Hematopoietic multipotent progenitor cell treated with erythropoietin and hydrocortisone succinate and interleukin-3 and kit ligand, for 17 days (in vitro differentiated cells): ENCODE data around the gene DISP3.

ENCODE experiments used
- DNase-seq: peaks from one replicate; pipeline ENCODE4 v3.0.0-alpha.2; 2015; ENCODE audit warnings: low spot score

DISP3 gene

GRCh38 chr1:11514366-11514765 is 35.4 kb downstream of the DISP3 start:
- no peak for DNase-seq

- no peak for DNase-seq
Measured at GRCh38 chr1:11515368-11516300, 36.7 kb downstream of the DISP3 start.

- no peak for DNase-seq
Measured at GRCh38 chr1:11516961-11517635, 38.1 kb downstream of the DISP3 start.

GRCh38 chr1:11518016-11518701 is 39.2 kb downstream of the DISP3 start:
- DNase-seq, result no peak

- no peak for DNase-seq
Measured at GRCh38 chr1:11518791-11519628, 40.1 kb downstream of the DISP3 start.

- DNase-seq, result no peak
Measured at GRCh38 chr1:11519629-11520031, 40.7 kb downstream of the DISP3 start.

GRCh38 chr1:11520531-11521233 is 41.7 kb downstream of the DISP3 start:
- no peak for DNase-seq

GRCh38 chr1:11521582-11522399 is 42.8 kb downstream of the DISP3 start:
- no peak for DNase-seq

GRCh38 chr1:11522400-11523235 is 43.7 kb downstream of the DISP3 start:
- no peak for DNase-seq

DNA sequence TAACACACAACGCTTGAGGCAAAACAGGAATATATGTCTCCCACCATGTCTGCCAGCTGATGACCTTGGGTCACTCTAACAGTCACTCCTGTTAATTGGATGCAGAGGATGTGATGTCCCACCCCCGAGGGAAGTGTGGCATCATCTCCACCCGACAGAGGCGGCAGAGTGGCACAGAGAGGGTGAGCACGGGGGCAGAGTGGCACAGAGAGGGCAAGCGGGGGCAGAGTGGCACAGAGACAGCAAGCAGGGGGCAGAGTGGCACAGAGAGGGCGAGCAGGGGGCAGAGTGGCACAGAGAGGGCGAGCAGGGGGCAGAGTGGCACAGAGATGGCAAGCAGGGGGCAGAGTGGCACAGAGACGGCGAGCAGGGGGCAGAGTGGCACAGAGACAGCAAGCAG is 44.3 kb downstream of the DISP3 start:
- DNase-seq, result no peak

DNA sequence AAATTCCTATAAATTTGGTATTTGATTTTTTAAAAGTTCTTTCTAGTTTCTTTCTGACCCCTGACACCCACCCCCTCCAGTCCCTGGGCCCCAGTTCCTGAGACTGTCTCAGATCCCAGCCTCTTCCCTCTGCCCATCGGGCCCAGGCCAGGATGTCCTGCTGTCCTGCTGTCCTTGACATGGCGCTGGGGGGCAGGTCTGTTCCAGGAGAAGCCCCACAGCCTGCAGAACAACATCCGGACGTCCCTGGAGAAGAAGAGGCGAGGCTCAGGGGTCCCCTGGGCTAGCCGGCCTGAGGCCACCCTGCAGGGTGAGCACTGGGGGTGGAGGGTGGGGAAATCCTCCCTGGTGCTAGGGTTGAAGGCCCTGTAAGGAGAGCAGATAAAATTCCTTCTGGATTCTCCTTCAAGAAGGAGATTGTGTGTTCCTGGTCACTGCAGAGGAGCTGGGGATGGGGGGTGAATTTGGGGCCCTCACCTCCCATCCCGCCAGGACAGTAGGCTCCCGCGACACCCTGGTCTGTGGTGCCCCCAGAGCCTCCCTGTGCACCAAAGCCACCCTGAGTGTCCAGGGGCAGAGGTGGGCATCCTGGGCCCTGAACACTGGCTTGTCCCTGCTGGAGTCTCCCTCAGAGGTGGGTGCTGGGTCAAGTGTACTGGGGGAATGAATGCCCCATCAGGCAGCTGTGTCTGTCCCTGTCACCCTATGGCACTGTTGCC is 45.0 kb downstream of the DISP3 start:
- DNase-seq, result no peak

DNA sequence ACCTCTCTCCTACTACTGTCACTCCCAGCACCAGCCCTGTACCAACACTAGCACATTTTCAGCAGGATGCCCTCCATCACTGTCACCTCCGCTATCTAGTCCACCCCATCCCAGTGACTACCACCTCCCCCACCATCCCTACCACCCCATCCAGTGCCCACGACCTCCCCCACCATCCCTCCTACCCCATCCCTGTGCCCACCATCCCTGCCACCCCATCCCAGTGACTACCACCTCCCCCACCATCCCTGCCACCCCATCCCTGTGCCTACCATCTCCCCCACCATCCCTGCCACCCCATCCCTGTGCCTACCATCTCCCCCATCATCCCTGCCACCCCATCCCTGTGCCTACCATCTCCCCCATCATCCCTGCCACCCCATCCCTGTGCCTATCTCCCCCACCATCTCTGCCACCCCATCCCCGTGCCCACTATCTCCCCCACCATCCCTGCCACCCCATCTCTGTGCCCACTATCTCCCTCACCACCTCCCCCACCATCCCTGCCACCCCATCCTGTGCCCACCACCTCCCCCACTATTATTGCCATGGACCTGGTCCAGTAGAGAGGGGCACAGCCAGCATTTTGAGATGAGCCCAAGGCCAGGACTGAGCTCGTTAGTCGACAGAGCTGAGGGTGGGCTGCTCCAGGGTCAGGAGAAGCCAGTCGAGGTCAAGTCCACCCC is 45.7 kb downstream of the DISP3 start:
- no peak for DNase-seq

GRCh38 chr1:11525151-11525505 is 46.2 kb downstream of the DISP3 start:
- no peak for DNase-seq

GRCh38 chr1:11525516-11525915 is 46.6 kb downstream of the DISP3 start:
- DNase-seq, result no peak

DNA sequence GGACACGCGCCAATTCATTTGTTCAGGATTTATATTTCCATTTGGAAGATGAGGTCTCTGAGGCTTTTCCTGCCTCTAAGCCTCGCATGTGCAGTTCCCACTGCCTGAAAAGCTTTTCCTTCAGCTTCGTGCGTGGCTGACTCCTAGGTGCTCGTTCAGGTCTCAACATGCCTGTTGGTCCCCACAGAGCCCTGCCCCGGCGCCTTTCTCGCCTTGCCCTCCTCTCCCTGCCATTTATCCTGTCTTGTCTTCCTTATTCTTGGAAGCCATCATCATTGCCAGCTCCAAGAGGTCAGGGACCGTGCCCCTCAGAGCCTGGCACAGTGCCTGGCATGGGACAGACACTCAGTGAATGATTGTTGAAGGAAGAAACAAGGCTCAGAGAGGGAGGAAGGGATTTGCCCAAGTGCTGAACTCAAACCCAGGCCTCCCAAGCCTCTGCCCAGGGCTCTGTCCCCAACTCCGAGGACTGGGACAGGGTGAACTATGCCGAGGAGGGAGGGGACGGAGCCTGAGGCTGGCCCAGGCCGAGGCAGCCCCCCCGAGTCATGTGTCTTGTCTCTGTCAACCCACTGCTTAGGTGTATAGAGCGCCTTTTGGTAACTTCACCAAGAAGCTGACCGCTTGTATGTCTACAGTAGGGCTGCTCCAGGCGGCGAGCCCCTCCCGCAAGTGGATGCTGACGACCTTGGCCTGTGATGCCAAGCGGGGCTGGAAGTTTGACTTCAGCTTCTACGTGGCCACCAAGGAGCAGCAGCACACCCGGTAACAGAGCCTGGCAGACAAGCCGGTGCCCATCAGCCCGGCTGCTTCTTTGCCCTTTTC is 47.3 kb downstream of the DISP3 start:
- DNase-seq, result no peak

- DNase-seq, result no peak
Measured at GRCh38 chr1:11527541-11528452, 48.8 kb downstream of the DISP3 start.
